AG09309 (cell line): ENCODE results near the gene SALL1.

Experiments used
- DNase-seq: peaks from one replicate; pipeline ENCODE4 v3.0.0-alpha.2; 2010; ENCODE audit warnings: low read depth
- H3K4me3 ChIP-seq: 2 replicates; pipeline ENCODE4 v1.5.1; 2011; ENCODE audit warnings: mild to moderate bottlenecking, low read depth, low read length, moderate library complexity; ENCODE audit not compliant: control insufficient read depth
- TF ChIP-seq, protein P1 (sequence below): IDR thresholded peaks from 2 replicates; pipeline ENCODE4 v1.5.1; 2011; ENCODE audit warnings: mild to moderate bottlenecking, low read depth, low read length, inconsistent platforms; ENCODE audit not compliant: insufficient read depth, control insufficient read depth; ENCODE audit errors: missing control alignments

The SALL1 gene

DNA sequence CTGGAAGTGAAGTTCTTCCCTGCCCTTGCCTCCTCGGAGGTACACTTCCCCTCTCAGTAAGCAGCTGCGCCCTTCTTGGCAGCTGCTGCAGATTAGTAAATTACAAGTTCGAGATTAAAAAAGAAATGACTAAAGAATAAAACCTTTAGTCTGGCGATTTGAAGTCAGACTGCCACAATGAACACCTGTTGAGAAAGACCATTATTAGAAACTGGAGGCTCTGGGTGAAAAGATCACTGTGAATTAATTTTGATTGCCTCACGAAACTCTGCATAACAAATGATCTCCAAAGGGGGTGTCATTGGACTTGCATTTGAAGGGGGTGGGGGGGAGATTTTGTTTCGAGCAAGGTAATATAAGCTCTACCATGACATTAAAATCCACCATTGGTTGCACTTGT lies 39.3 kb downstream of the SALL1 start:
- DNase-seq = no peak
- H3K4me3 ChIP-seq = no peak overlapping the region
- TF ChIP-seq, protein P1, sequence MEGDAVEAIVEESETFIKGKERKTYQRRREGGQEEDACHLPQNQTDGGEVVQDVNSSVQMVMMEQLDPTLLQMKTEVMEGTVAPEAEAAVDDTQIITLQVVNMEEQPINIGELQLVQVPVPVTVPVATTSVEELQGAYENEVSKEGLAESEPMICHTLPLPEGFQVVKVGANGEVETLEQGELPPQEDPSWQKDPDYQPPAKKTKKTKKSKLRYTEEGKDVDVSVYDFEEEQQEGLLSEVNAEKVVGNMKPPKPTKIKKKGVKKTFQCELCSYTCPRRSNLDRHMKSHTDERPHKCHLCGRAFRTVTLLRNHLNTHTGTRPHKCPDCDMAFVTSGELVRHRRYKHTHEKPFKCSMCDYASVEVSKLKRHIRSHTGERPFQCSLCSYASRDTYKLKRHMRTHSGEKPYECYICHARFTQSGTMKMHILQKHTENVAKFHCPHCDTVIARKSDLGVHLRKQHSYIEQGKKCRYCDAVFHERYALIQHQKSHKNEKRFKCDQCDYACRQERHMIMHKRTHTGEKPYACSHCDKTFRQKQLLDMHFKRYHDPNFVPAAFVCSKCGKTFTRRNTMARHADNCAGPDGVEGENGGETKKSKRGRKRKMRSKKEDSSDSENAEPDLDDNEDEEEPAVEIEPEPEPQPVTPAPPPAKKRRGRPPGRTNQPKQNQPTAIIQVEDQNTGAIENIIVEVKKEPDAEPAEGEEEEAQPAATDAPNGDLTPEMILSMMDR = no peak

GRCh38 chr16:51110700-51111157 lies 40.3 kb downstream of the SALL1 start:
- no peak overlapping the region for H3K4me3 ChIP-seq
- TF ChIP-seq, protein P1 = no peak
- DNase-seq = no peak

DNA sequence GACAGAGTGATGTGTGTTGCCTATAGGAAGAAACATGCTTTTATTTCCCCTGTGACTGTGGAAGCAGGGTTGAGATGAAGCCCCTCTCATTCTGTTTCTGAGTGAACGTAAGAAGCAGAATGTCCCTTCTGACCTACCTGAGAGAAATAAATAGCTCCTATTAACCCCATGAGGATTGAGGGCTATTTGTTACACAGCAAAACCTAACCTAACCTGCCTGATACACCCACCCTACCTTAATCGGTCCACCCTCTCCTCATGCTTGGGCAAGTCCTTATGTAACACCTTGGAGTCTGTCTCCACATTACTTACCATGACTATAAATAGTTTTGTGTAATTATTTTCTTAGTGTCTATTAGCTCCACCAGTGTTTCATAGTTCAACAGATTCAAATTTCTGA lies 41.9 kb downstream of the SALL1 start:
- TF ChIP-seq, protein P1 = no peak
- no peak for DNase-seq
- H3K4me3 ChIP-seq = no peak overlapping the region

DNA sequence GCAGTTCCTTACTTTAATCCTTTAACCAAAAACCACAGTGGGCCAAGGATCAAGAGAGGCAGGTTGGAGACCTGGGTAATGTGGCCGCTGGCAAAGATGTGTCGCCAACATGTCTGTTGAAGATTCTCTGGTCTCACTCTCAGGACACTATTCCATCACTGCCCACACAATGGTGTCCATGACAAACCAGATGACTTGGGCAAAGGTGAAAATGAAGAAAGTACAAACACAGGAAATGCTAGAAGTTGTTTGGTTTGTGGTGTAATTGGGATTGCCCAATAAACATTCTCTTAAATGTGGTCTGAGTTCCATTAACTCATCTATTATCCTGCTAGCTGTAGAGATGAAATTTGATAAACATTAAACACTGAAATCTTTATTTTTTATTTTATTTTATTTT lies 43.3 kb downstream of the SALL1 start:
- no peak overlapping the region for H3K4me3 ChIP-seq
- TF ChIP-seq, protein P1 = no peak
- no peak for DNase-seq

DNA sequence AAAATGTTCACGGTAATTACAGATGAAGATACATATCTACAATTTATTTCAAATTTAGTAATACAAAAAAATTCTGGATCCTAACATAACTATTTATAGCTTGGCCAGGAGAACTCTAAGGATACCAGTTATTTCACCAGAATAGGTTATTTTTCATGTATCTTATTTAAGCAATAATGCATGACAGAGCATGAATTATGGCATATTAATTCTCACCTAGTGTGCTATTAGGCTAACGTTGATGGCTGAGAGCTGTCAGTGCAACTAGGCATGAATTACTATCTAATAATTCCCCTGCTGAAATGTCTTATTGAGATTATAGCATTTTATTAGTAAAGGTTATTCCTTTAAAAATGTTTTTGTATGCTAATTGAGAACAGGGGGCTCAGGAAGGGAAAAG lies 44.5 kb downstream of the SALL1 start:
- no peak for DNase-seq
- no peak overlapping the region for H3K4me3 ChIP-seq
- TF ChIP-seq, protein P1 = no peak

- TF ChIP-seq, protein P1 = no peak
- DNase-seq = no peak
- H3K4me3 ChIP-seq = no peak overlapping the region
These were observed 47.5 kb downstream of the SALL1 start for GRCh38 chr16:51103590-51103989.

DNA sequence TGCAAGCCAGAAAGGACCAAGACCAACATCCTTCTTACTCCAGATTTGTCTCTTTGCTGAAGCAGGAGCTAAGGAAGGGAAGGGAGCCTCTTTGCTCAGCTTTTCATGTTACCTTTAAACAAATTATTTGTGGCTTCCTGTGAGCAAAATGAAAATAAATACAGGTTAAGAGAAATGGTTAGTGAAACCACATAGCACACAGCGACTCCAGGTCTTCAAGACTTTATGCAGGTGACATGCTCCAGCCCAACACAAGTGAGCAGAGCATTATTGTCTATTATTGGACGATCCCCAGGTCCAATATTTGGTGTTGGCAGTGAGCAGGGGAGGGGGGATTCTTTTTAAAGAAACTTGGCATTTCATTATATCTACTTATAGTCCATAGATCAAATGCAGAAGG lies 53.3 kb downstream of the SALL1 start:
- no peak overlapping the region for H3K4me3 ChIP-seq
- TF ChIP-seq, protein P1 = no peak
- no peak for DNase-seq
